Measurements from ENCODE around the gene SLC9A6. TPM values are rescaled to one million over a fixed set of nuclear protein-coding genes. Genes with fewer than 3 reads are reported as not detected.

The SLC9A6 gene
- polyA plus RNA-seq, 1 experiment, result 14.7 TPM

DNA sequence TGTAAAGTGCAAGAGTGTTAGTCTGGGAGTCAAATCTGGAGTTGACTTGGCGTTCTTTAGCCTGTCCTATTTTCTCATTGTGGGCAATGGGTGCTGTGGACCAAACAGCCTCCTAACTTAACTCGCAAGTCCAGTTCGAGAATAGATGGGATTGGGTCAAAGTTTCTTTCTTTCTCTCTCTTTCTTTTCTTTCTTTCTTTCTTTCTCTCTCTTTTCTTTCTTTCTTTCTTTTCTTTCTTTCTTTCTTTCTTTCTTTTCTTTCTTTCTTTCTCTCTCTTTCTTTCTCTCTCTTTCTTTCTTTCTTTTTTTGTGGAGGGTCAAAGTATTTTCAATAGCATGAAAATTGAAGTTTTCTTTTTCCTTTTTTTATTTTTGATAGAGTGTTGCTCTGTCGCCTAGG lies 3.0 kb downstream of the SLC9A6 start:
- ChIA-PET POLR2A (no interaction called here), CTCF (no interaction called here)
- no peaks in the 10 kb centered on the region for H3K27me3 ChIP-seq (ENCODE audit: control insufficient read depth, insufficient read depth, low read length)
- no peak overlapping the region for H3K27ac ChIP-seq (ENCODE audit: low read depth, low read length)
- no peak for DNase-seq (ENCODE audit: low read depth, low spot score)
- TF ChIP-seq, protein P1, sequence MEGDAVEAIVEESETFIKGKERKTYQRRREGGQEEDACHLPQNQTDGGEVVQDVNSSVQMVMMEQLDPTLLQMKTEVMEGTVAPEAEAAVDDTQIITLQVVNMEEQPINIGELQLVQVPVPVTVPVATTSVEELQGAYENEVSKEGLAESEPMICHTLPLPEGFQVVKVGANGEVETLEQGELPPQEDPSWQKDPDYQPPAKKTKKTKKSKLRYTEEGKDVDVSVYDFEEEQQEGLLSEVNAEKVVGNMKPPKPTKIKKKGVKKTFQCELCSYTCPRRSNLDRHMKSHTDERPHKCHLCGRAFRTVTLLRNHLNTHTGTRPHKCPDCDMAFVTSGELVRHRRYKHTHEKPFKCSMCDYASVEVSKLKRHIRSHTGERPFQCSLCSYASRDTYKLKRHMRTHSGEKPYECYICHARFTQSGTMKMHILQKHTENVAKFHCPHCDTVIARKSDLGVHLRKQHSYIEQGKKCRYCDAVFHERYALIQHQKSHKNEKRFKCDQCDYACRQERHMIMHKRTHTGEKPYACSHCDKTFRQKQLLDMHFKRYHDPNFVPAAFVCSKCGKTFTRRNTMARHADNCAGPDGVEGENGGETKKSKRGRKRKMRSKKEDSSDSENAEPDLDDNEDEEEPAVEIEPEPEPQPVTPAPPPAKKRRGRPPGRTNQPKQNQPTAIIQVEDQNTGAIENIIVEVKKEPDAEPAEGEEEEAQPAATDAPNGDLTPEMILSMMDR (IDR thresholded peaks at IDR 0.05; ENCODE audit: low read depth, low read length), result no peak
- no peaks in the 10 kb centered on the region for H3K9me3 ChIP-seq (ENCODE audit: control insufficient read depth, insufficient read depth, low read length)
- no peak overlapping the region for H3K4me3 ChIP-seq (ENCODE audit: low read depth, low read length)

GRCh38 chrX:136015016-136015415 lies 29.8 kb downstream of the SLC9A6 start:
- Histone ChIP-seq H3K27ac (ENCODE audit: low read depth, low read length) (no peak overlapping the region), H3K27me3 (ENCODE audit: control insufficient read depth, insufficient read depth, low read length) (no peaks in the 10 kb centered on the region), H3K4me3 (ENCODE audit: low read depth, low read length) (no peak overlapping the region), H3K9me3 (ENCODE audit: control insufficient read depth, insufficient read depth, low read length) (no peaks in the 10 kb centered on the region)
- no peak for DNase-seq (ENCODE audit: low read depth, low spot score)
- ChIA-PET CTCF (no interaction called here), POLR2A (no interaction called here)
- TF ChIP-seq, protein P1 (IDR thresholded peaks at IDR 0.05; ENCODE audit: low read depth, low read length), result no peak

DNA sequence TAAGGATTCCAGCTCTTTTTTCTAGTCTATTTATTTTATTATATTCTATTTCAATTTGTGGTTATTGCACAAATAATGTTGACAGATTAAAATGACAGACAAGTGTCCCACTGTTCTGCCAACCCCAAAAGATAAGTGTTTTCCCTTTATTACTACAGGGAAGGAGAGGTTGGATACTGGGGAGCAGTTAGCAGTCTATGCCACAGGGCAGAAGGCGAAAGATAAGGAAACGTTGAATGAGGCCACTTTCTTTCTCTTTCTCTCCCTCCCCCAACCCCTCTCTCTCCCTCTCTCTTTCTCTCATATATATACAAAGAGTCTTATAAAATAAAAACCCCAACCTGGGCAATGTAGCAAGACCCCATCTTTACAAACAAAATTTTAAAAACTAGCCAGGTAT lies 31.6 kb downstream of the SLC9A6 start:
- H3K4me3 ChIP-seq (ENCODE audit: low read depth, low read length), result no peak overlapping the region
- no peaks in the 10 kb centered on the region for H3K9me3 ChIP-seq (ENCODE audit: control insufficient read depth, insufficient read depth, low read length)
- H3K27me3 ChIP-seq (ENCODE audit: control insufficient read depth, insufficient read depth, low read length), result no peaks in the 10 kb centered on the region
- H3K27ac ChIP-seq (ENCODE audit: low read depth, low read length), result no peak overlapping the region
- no peak for DNase-seq (ENCODE audit: low read depth, low spot score)
- TF ChIP-seq, protein P1 (IDR thresholded peaks at IDR 0.05; ENCODE audit: low read depth, low read length), result no peak
- POLR2A ChIA-PET, result interaction anchor here (0.6 kb wide), 1 partner anchor 11 kb away, joined by 3 read pairs; no protein-coding TSS in a partner anchor
- CTCF ChIA-PET, result interaction anchor here (0.9 to 1.0 kb wide), 2 partner anchors 11 to 192 kb away, joined by 3 read pairs; no protein-coding TSS in a partner anchor

DNA sequence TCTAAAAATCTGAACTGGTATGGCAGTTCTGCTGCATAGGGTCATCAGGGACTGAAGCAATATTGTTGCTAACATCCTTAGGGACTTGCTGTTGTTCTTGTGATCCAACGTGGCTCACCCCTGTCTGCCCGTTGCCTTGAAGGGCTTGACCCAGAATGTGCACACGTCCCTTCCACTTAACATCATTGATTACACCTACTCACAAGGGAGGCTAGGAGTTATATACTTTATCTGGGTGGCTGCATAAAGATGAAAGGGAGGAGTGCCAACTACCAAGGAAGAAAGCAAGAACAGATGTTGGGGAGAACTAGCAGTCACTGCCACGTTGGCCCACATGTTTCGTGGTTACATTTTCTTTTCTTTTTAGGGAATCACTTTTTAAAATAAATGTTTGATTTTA lies 34.0 kb downstream of the SLC9A6 start:
- Histone ChIP-seq H3K27ac (ENCODE audit: low read depth, low read length) (no peak overlapping the region), H3K4me3 (ENCODE audit: low read depth, low read length) (no peak overlapping the region), H3K27me3 (ENCODE audit: control insufficient read depth, insufficient read depth, low read length) (no peaks in the 10 kb centered on the region), H3K9me3 (ENCODE audit: control insufficient read depth, insufficient read depth, low read length) (no peaks in the 10 kb centered on the region)
- no peak for DNase-seq (ENCODE audit: low read depth, low spot score)
- POLR2A ChIA-PET, result no interaction called here
- CTCF ChIA-PET, result no interaction called here
- TF ChIP-seq, protein P1 (IDR thresholded peaks at IDR 0.05; ENCODE audit: low read depth, low read length), result no peak

GRCh38 chrX:136021160-136021559 lies 35.9 kb downstream of the SLC9A6 start:
- no peaks in the 10 kb centered on the region for H3K9me3 ChIP-seq (ENCODE audit: control insufficient read depth, insufficient read depth, low read length)
- CTCF ChIA-PET, result interaction anchor here (1.1 kb wide), 1 partner anchor 142 kb away, joined by 3 read pairs; no protein-coding TSS in a partner anchor
- H3K27ac ChIP-seq (ENCODE audit: low read depth, low read length), result no peak overlapping the region
- no peak for DNase-seq (ENCODE audit: low read depth, low spot score)
- H3K27me3 ChIP-seq (ENCODE audit: control insufficient read depth, insufficient read depth, low read length), result no peaks in the 10 kb centered on the region
- H3K4me3 ChIP-seq (ENCODE audit: low read depth, low read length), result no peak overlapping the region
- POLR2A ChIA-PET, result no interaction called here
- TF ChIP-seq, protein P1 (IDR thresholded peaks at IDR 0.05; ENCODE audit: low read depth, low read length), result no peak
